NCI-H146 (cell line): ENCODE data around the gene RPL34.
A peak's percentile ranks its signal among the peaks of the same experiment; 100 is the strongest.
"Not testable (repeated sequence)": the region's sequence is repeated elsewhere in the genome, so short reads cannot be mapped to it uniquely, and the experiment has no call there.

Experiments used
- DNase-seq: peaks from one replicate; lab custom pipeline; 2025; lab: John Stamatoyannopoulos, UW

The RPL34 gene

GRCh38 chr4:108620101-108620932 lies at the start of gene RPL34:
RPL34 (plus strand) TSS chr4:108620576; CDS start chr4:108621960, 1,384 bp downstream.
- peak; percentile 92 for DNase-seq

- no peak for DNase-seq
Measured at GRCh38 chr4:108570993-108571569, 49.3 kb upstream of the RPL34 start.

GRCh38 chr4:108574402-108574801 lies 46.0 kb upstream of the RPL34 start:
- DNase-seq, result no peak

GRCh38 chr4:108581083-108581482 lies 39.3 kb upstream of the RPL34 start:
- no peak for DNase-seq

GRCh38 chr4:108586778-108587177 lies 33.6 kb upstream of the RPL34 start:
- no peak for DNase-seq

- DNase-seq, result no peak
Measured at GRCh38 chr4:108588878-108589277, 31.5 kb upstream of the RPL34 start.

GRCh38 chr4:108589961-108590360 lies 30.4 kb upstream of the RPL34 start:
- no peak for DNase-seq

- no peak for DNase-seq
Measured at GRCh38 chr4:108590776-108591175, 29.6 kb upstream of the RPL34 start.

GRCh38 chr4:108592674-108592986 lies 27.7 kb upstream of the RPL34 start:
- DNase-seq, result peak; percentile 19

GRCh38 chr4:108594296-108594695 lies 26.1 kb upstream of the RPL34 start:
- not testable (repeated sequence) for DNase-seq

- no peak for DNase-seq
Measured at GRCh38 chr4:108596344-108596743, 24.0 kb upstream of the RPL34 start.

GRCh38 chr4:108601106-108601505 lies 19.3 kb upstream of the RPL34 start:
- DNase-seq, result no peak

- no peak for DNase-seq
Measured at GRCh38 chr4:108601532-108601931, 18.8 kb upstream of the RPL34 start.

GRCh38 chr4:108602163-108602562 lies 18.2 kb upstream of the RPL34 start:
- DNase-seq, result no peak

GRCh38 chr4:108607079-108607815 lies 13.1 kb upstream of the RPL34 start:
- DNase-seq, result no peak

GRCh38 chr4:108611365-108611764 lies 9.0 kb upstream of the RPL34 start:
- DNase-seq, result no peak

GRCh38 chr4:108612365-108612764 lies 8.0 kb upstream of the RPL34 start:
- DNase-seq, result no peak

GRCh38 chr4:108619372-108620100 lies 840 bp upstream of the RPL34 start:
- DNase-seq, result no peak

- no peak for DNase-seq
Measured at GRCh38 chr4:108620933-108621905, 843 bp downstream of the RPL34 start.

GRCh38 chr4:108622022-108622421 lies 1.6 kb downstream of the RPL34 start:
- DNase-seq, result no peak

GRCh38 chr4:108622828-108623227 lies 2.5 kb downstream of the RPL34 start:
- DNase-seq, result no peak
